ENCODE measurements around the gene DNAL4.

DNAL4 gene

GRCh38 chr22:38793721-38794466 lies at the start of gene DNAL4:
Gene DNAL4 (minus strand): TSS chr22:38794143. CDS start chr22:38782731, 11,412 bp downstream.
- peak; percentile 96 for DNase-seq

GRCh38 chr22:38843201-38843656 lies 49.3 kb upstream of the DNAL4 start:
- peak; percentile 82 for DNase-seq

- no peak for DNase-seq
Observed at GRCh38 chr22:38842512-38843200, 48.7 kb upstream of the DNAL4 start.

- no peak for DNase-seq
Observed at GRCh38 chr22:38841635-38842034, 47.7 kb upstream of the DNAL4 start.

GRCh38 chr22:38841211-38841610 lies 47.3 kb upstream of the DNAL4 start:
- no peak for DNase-seq

- DNase-seq, result no peak
Observed at GRCh38 chr22:38840129-38840528, 46.2 kb upstream of the DNAL4 start.

GRCh38 chr22:38839686-38840085 lies 45.7 kb upstream of the DNAL4 start:
- no peak for DNase-seq

- no peak for DNase-seq
Observed at GRCh38 chr22:38837414-38837928, 43.5 kb upstream of the DNAL4 start.

GRCh38 chr22:38835888-38836301 lies 42.0 kb upstream of the DNAL4 start:
- no peak for DNase-seq

GRCh38 chr22:38834991-38835390 lies 41.0 kb upstream of the DNAL4 start:
- DNase-seq, result no peak

- no peak for DNase-seq
Observed at GRCh38 chr22:38834215-38834953, 40.4 kb upstream of the DNAL4 start.

GRCh38 chr22:38833061-38833460 lies 39.1 kb upstream of the DNAL4 start:
- DNase-seq, result peak; percentile 39

GRCh38 chr22:38832005-38832978 lies 38.3 kb upstream of the DNAL4 start:
- peak; percentile 48 for DNase-seq

- DNase-seq, result peak; percentile 38
Observed at GRCh38 chr22:38831166-38831945, 37.4 kb upstream of the DNAL4 start.

- DNase-seq, result no peak
Observed at GRCh38 chr22:38830845-38831108, 36.8 kb upstream of the DNAL4 start.

GRCh38 chr22:38830026-38830844 lies 36.3 kb upstream of the DNAL4 start:
- DNase-seq, result no peak

- DNase-seq, result no peak
Observed at GRCh38 chr22:38829485-38829884, 35.5 kb upstream of the DNAL4 start.

GRCh38 chr22:38828616-38829205 lies 34.8 kb upstream of the DNAL4 start:
- DNase-seq, result no peak

GRCh38 chr22:38828191-38828590 lies 34.2 kb upstream of the DNAL4 start:
- no peak for DNase-seq

- DNase-seq, result no peak
Observed at GRCh38 chr22:38827510-38827909, 33.6 kb upstream of the DNAL4 start.

Data from activated effector memory CD4-positive, alpha-beta T cell treated with anti-CD3 and anti-CD28 coated beads, Interleukin-2, amount 50 U/mL, for 16 hours (primary cell).